GM19397 (cell line): ENCODE data around the gene CTNNA3.
"Not testable (repeated sequence)": the region's sequence is repeated elsewhere in the genome, so short reads cannot be mapped to it uniquely, and the experiment has no call there.

Experiments used
- ATAC-seq: cut with Tn5 transposase; IDR thresholded peaks from one replicate; pipeline ENCODE4 v1.9.1; 2021; ENCODE audit warnings: mild to moderate bottlenecking, moderate library complexity; ENCODE audit not compliant: unreplicated experiment

CTNNA3 gene

GRCh38 chr10:67519434-67519833 is 176.6 kb downstream of the CTNNA3 start:
- no peak for ATAC-seq

GRCh38 chr10:67518756-67519155 is 177.2 kb downstream of the CTNNA3 start:
- ATAC-seq = no peak

- no peak for ATAC-seq
These were observed 178.0 kb downstream of the CTNNA3 start for GRCh38 chr10:67518043-67518442.

- ATAC-seq = no peak
These were observed 189.3 kb downstream of the CTNNA3 start for GRCh38 chr10:67506757-67507091.

- ATAC-seq = no peak
These were observed 189.8 kb downstream of the CTNNA3 start for GRCh38 chr10:67506083-67506756.

- no peak for ATAC-seq
These were observed 203.5 kb downstream of the CTNNA3 start for GRCh38 chr10:67492317-67493019.

GRCh38 chr10:67487906-67488619 is 207.9 kb downstream of the CTNNA3 start:
- ATAC-seq = no peak

- ATAC-seq = no peak
These were observed 208.8 kb downstream of the CTNNA3 start for GRCh38 chr10:67487199-67487598.

GRCh38 chr10:67477868-67478267 is 218.1 kb downstream of the CTNNA3 start:
- no peak for ATAC-seq

GRCh38 chr10:67476201-67476600 is 219.8 kb downstream of the CTNNA3 start:
- ATAC-seq = no peak

GRCh38 chr10:67473850-67474633 is 222.0 kb downstream of the CTNNA3 start:
- ATAC-seq = no peak

GRCh38 chr10:67471022-67471421 is 225.0 kb downstream of the CTNNA3 start:
- no peak for ATAC-seq

GRCh38 chr10:67464278-67464677 is 231.7 kb downstream of the CTNNA3 start:
- no peak for ATAC-seq

GRCh38 chr10:67452892-67453291 is 243.1 kb downstream of the CTNNA3 start:
- no peak for ATAC-seq

- ATAC-seq = no peak
These were observed 257.2 kb downstream of the CTNNA3 start for GRCh38 chr10:67438605-67439304.

- no peak for ATAC-seq
These were observed 262.7 kb downstream of the CTNNA3 start for GRCh38 chr10:67433276-67433675.

GRCh38 chr10:67402620-67403019 is 293.4 kb downstream of the CTNNA3 start:
- no peak for ATAC-seq

- ATAC-seq = no peak
These were observed 294.3 kb downstream of the CTNNA3 start for GRCh38 chr10:67401711-67402110.

- not testable (repeated sequence) for ATAC-seq
These were observed 309.0 kb downstream of the CTNNA3 start for GRCh38 chr10:67386841-67387533.

- no peak for ATAC-seq
These were observed 309.7 kb downstream of the CTNNA3 start for GRCh38 chr10:67386260-67386659.
